ENCODE data around the gene WDFY2. TPM values are rescaled to one million over a fixed set of nuclear protein-coding genes. Genes with fewer than 3 reads are reported as not detected.

Gene WDFY2
- total and polyA plus RNA-seq, 4 donors = 3.4 to 10.5 (median 5.8) TPM

DNA sequence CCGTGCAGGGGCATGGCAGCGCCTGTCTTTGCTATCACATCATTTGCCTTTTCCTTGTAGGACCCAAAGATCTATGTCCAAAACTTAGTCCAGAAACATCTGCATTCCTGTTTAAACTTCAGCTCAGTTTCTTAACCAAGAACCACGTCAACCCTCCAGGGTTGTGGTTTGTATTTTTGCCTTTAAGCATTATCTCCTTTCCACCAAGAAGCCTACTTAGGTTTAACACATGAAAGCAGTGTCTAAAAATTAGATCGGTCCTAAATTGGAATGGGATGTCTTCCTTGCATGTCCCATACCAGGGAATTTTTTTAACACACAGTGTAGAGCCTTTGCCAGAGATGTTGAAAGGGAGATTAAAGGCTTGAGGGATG, 180.9 kb downstream of the WDFY2 start (continued):
- TF ChIP-seq, protein P1, sequence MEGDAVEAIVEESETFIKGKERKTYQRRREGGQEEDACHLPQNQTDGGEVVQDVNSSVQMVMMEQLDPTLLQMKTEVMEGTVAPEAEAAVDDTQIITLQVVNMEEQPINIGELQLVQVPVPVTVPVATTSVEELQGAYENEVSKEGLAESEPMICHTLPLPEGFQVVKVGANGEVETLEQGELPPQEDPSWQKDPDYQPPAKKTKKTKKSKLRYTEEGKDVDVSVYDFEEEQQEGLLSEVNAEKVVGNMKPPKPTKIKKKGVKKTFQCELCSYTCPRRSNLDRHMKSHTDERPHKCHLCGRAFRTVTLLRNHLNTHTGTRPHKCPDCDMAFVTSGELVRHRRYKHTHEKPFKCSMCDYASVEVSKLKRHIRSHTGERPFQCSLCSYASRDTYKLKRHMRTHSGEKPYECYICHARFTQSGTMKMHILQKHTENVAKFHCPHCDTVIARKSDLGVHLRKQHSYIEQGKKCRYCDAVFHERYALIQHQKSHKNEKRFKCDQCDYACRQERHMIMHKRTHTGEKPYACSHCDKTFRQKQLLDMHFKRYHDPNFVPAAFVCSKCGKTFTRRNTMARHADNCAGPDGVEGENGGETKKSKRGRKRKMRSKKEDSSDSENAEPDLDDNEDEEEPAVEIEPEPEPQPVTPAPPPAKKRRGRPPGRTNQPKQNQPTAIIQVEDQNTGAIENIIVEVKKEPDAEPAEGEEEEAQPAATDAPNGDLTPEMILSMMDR (IDR thresholded peaks at IDR 0.05; ENCODE audit: low read depth, low read length, missing input control) = no peak
- no peak for TF ChIP-seq HNF4G (IDR thresholded peaks at IDR 0.05)

- Histone ChIP-seq H3K36me3 (ENCODE audit: control insufficient read depth in 4 of 4, insufficient read depth in 3 of 4, low read depth in 1 of 4, low read length in 3 of 4) (peaks cover 0 to 14% (median 10%) of the 10 kb centered on the region in 4 donors), H3K4me1 (ENCODE audit: control insufficient read depth in 4 of 4, insufficient read depth in 4 of 4, low read length in 3 of 4) (no peaks in the 10 kb centered on the region), H3K9me3 (ENCODE audit: control insufficient read depth in 4 of 4, low read length in 3 of 4) (no peaks in the 10 kb centered on the region), H3K9ac (ENCODE audit: low read depth in 1 of 2, low read length in 2 of 2) (no peak overlapping the region), H3K27me3 (ENCODE audit: control insufficient read depth in 4 of 4, insufficient read depth in 4 of 4, low read length in 3 of 4) (no peaks in the 10 kb centered on the region), H3K27ac (ENCODE audit: low read depth in 1 of 2, low read length in 2 of 2) (no peak overlapping the region), H3K4me3 (ENCODE audit: low read depth in 1 of 3, low read length in 3 of 3) (no peak overlapping the region)
- TF ChIP-seq EGR1 (IDR thresholded peaks at IDR 0.05; ENCODE audit: low read depth in 2 of 2) = no peak
- no peak for TF ChIP-seq ATF3 (IDR thresholded peaks at IDR 0.05)
- TF ChIP-seq RAD21 (IDR thresholded peaks at IDR 0.05) = no peak
- TF ChIP-seq REST (IDR thresholded peaks at IDR 0.05) = no peak
- no peak for TF ChIP-seq ZBTB33 (IDR thresholded peaks at IDR 0.05)
- no peak for TF ChIP-seq FOXA1 (IDR thresholded peaks at IDR 0.05)
- TF ChIP-seq RXRA (IDR thresholded peaks at IDR 0.05) = no peak
- no peak for TF ChIP-seq GABPA (IDR thresholded peaks at IDR 0.05 in 1 of 2, conservative IDR thresholded peaks at IDR 0.05 in 1 of 2)
- no peak for TF ChIP-seq SP1 (IDR thresholded peaks at IDR 0.05)
- TF ChIP-seq, protein P1 (IDR thresholded peaks at IDR 0.05; ENCODE audit: low read depth, low read length, missing input control) = no peak
- TF ChIP-seq HNF4A (conservative IDR thresholded peaks at IDR 0.05) = no peak
- TF ChIP-seq TAF1 (conservative IDR thresholded peaks at IDR 0.05) = no peak
- TF ChIP-seq YY1 (IDR thresholded peaks at IDR 0.05) = no peak
- no peak for TF ChIP-seq JUND (IDR thresholded peaks at IDR 0.05)
- DNase-seq (ENCODE audit: low spot score) = no peak
- whole genome bisulfite sequencing = 93% methylated on average over 8 of the region's 8 CpGs
These were observed 182.8 kb downstream of the WDFY2 start for GRCh38 chr13:51767100-51767499.
